ENCODE data around the gene LTB.

LTB gene

DNA sequence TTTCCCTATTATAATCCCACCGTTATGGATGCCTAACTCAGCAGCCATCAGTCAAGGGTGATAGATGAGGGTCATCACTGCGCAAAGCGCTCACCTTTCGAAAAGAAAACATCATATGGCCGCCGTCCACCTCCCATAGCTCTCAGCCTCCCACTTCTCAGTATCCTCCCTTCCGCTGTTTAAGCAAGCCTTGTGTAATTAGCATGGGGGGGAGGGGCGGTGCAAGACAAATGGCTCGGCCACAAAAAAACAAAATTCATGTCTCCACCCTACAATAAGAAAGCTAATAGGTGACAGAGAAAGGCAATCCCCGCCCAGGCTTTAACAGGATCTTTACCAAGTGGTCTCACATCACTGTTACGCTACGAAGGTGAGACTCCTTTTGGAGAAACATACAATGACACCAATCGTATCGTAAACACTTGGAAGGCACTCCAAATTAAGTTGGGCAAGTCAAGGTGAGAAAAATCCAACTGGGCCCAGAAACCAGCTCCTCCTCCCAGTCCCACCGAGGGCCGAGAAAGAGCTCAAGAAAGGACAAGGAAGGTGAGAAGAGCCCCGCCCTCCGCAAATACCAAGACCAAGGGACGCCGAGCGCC, 41.1 kb downstream of the LTB start:
- H3K4me1 ChIP-seq (ENCODE audit: insufficient read depth, low read length), result peaks cover 18% of the 10 kb centered on the region
- peaks cover 53% of the 10 kb centered on the region for H3K36me3 ChIP-seq (ENCODE audit: insufficient read depth, low read depth, low read length)
- H3K4me3 ChIP-seq (ENCODE audit: low read length), result peak overlapping the region; percentile 97
- no peaks in the 10 kb centered on the region for H3K9me3 ChIP-seq (ENCODE audit: insufficient read depth, low read depth, low read length)
- H3K27me3 ChIP-seq (ENCODE audit: insufficient read depth, low read length), result no peaks in the 10 kb centered on the region
- peak overlapping the region; percentile 99 for H3K9ac ChIP-seq (ENCODE audit: low read depth, low read length)
- peak overlapping the region; percentile 92 for H3K27ac ChIP-seq (ENCODE audit: low read length)

DNA sequence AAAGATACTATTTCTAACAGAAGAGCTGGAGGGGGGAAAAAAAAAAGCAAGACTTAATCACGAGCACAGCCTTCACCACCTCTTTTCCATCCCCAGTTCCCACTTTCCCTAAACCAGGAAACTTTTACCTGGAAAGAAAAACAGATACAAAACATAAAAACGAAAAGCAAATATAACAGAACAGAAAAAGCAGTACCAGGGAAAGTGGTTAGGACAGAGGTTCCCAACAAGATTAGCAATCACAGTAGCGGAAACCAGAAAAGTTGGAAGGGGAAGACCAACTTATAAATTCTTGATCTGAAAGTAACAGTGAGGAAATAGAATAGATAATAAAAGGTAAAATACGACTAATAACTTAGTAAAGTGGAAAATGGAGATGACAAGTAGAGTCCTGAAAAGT, 41.6 kb downstream of the LTB start:
- Histone ChIP-seq H3K4me3 (ENCODE audit: low read length) (peak overlapping the region; percentile 97), H3K27me3 (ENCODE audit: insufficient read depth, low read length) (no peaks in the 10 kb centered on the region), H3K4me1 (ENCODE audit: insufficient read depth, low read length) (peaks cover 17% of the 10 kb centered on the region), H3K9ac (ENCODE audit: low read depth, low read length) (peak overlapping the region; percentile 99), H3K36me3 (ENCODE audit: insufficient read depth, low read depth, low read length) (peaks cover 58% of the 10 kb centered on the region), H3K27ac (ENCODE audit: low read length) (peak overlapping the region; percentile 92), H3K9me3 (ENCODE audit: insufficient read depth, low read depth, low read length) (no peaks in the 10 kb centered on the region)

DNA sequence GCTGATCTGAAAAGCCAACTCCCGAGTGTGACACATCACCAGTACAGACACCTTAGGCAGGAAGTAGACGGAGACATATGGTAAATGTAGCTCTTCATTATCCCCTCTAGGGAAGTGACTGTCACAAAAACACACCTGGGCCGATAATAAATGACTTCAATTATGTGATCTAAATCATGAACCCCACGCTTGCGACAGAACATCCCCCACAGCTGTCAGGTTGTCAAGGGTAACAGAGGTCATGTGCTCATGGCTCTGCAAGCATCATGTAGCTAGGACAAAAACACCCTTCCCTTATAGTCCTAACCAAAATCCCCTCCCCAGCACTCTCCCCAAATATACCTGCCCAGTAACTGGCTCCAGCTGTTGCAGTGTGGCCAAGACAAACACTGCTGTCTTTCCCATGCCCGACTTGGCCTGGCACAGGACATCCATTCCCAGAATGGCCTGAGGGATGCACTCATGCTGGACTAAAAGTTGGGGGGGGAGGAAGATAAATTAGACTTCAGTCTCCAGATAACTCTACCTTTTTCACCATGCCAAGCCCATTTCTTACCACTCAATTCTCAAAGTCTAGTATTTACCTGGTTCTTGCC, 43.3 kb downstream of the LTB start:
- Histone ChIP-seq H3K4me1 (ENCODE audit: insufficient read depth, low read length) (peaks cover 17% of the 10 kb centered on the region), H3K9ac (ENCODE audit: low read depth, low read length) (peak overlapping the region; percentile 99; the same call in 1 of the 2 replicates), H3K9me3 (ENCODE audit: insufficient read depth, low read depth, low read length) (no peaks in the 10 kb centered on the region), H3K36me3 (ENCODE audit: insufficient read depth, low read depth, low read length) (peaks cover 75% of the 10 kb centered on the region), H3K27me3 (ENCODE audit: insufficient read depth, low read length) (no peaks in the 10 kb centered on the region), H3K27ac (ENCODE audit: low read length) (no peak overlapping the region), H3K4me3 (ENCODE audit: low read length) (peak overlapping the region; percentile 97)

DNA sequence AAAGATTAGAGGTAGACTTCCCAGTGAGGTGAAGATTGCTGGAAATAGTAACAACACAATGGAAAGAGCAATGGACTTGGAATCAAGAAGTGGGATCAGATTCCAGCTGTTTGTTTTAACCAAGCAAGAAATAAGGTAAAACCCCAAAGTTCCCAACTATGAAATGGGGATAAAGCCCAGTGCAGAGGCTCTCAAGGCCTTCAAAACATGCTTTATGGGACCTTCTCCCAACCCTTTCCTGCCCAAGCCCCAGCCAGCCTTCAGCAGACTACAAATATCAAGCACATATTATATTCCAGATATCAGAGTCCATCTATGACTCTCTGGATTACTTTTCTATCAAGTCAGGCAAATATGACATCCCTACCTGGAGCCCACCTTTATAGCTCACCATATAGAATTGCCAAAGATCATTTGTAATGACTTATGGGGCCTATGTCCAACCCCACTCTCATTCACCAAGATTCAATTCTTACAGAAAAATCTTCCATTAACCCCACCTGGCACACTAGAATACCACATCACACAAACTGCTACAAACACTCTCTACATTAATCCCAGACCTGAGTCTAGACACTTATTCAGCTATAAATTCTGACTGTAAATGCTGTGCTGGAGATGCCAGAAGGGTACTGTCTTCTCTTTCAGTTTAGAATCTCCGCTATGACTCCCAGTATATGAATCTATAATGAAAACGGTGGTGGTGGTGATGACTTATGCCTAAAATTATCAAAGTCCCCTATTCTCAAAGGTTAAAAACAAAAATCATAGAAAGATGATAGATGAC, 46.5 kb downstream of the LTB start:
- H3K9me3 ChIP-seq (ENCODE audit: insufficient read depth, low read depth, low read length), result no peaks in the 10 kb centered on the region
- H3K4me3 ChIP-seq (ENCODE audit: low read length), result no peak overlapping the region

DNA sequence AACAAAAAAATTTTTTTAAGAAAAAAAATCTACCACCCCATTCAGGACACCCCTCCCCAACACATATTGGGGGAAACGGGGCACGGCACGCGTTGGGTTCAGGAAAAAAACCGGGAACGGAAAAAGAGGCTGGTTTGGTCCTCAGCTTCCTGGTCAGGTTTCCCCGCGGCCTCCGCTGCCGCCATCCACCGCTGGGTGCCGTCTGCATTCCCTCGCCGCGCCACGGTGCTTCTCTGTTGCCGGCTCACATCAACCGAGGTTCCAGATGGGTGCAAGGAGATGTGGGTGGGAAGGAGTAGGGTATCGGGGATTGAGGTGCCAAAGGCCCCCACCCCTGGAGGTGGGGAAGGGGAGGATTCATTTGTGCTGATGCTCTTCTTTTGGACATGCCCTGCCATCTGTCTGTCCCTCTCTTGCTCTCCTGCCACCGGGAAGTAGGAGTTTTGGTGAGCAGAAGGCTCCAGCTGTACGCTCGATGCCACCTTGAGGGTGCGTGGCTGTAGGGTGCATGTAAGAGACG, 47.6 kb downstream of the LTB start:
- Histone ChIP-seq H3K36me3 (ENCODE audit: insufficient read depth, low read depth, low read length) (peaks cover 100% of the 10 kb centered on the region), H3K4me1 (ENCODE audit: insufficient read depth, low read length) (peaks cover 5% of the 10 kb centered on the region; the same call in 1 of the 2 replicates), H3K27ac (ENCODE audit: low read length) (no peak overlapping the region)

More for the DNA sequence above, 46.5 kb downstream of the LTB start:
- no peak overlapping the region for H3K27ac ChIP-seq (ENCODE audit: low read length)
- H3K9ac ChIP-seq (ENCODE audit: low read depth, low read length), result no peak overlapping the region
- peaks cover 14% of the 10 kb centered on the region for H3K4me1 ChIP-seq (ENCODE audit: insufficient read depth, low read length)
- no peaks in the 10 kb centered on the region for H3K27me3 ChIP-seq (ENCODE audit: insufficient read depth, low read length)
- peaks cover 100% of the 10 kb centered on the region for H3K36me3 ChIP-seq (ENCODE audit: insufficient read depth, low read depth, low read length)

DNA sequence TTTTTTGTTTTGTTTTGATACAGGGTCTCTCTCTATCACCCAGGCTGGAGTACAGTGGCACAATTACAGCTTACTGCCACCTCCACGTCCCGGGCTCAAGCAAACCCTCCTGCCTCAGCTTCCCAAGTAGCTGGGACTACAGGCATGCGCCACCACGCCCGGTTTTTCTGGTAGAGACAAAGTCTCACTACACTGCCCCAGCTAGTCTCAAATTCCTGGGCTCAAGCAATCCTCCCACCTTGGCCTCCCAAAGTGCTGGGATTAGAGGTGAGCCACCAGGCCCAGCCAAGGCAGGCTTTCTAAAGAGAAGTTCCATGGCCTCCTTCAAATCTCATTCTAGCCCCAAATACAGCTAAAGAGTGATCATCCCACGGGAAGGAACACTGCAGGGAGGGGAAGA, 48.2 kb downstream of the LTB start:
- Histone ChIP-seq H3K9me3 (ENCODE audit: insufficient read depth, low read depth, low read length) (no peaks in the 10 kb centered on the region), H3K36me3 (ENCODE audit: insufficient read depth, low read depth, low read length) (peaks cover 98% of the 10 kb centered on the region), H3K4me1 (ENCODE audit: insufficient read depth, low read length) (peaks cover 1% of the 10 kb centered on the region; the same call in 1 of the 2 replicates), H3K4me3 (ENCODE audit: low read length) (no peak overlapping the region), H3K9ac (ENCODE audit: low read depth, low read length) (no peak overlapping the region), H3K27ac (ENCODE audit: low read length) (no peak overlapping the region), H3K27me3 (ENCODE audit: insufficient read depth, low read length) (no peaks in the 10 kb centered on the region)

More for the DNA sequence above, 47.6 kb downstream of the LTB start:
- no peak overlapping the region for H3K4me3 ChIP-seq (ENCODE audit: low read length)
- no peaks in the 10 kb centered on the region for H3K9me3 ChIP-seq (ENCODE audit: insufficient read depth, low read depth, low read length)
- H3K27me3 ChIP-seq (ENCODE audit: insufficient read depth, low read length), result no peaks in the 10 kb centered on the region
- no peak overlapping the region for H3K9ac ChIP-seq (ENCODE audit: low read depth, low read length)

DNA sequence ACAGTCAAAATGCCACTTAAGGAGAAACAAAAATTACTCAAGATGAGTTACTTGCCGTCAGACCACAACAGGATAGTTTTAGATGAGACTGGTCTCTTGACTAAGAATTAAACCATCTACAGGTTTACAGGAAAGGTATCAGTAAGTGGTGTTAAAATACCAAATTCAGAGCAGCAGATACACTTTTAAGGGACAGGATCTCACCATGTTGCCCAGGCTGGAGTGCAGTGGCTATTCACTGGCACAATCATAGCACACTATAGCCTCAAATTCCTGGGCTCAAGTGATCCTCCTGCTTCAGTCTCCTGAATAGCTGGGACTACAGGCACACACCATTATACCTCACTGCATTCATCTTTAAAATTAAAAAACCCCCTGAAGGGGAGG, 48.8 kb downstream of the LTB start:
- H3K36me3 ChIP-seq (ENCODE audit: insufficient read depth, low read depth, low read length), result peaks cover 93% of the 10 kb centered on the region
- no peaks in the 10 kb centered on the region for H3K9me3 ChIP-seq (ENCODE audit: insufficient read depth, low read depth, low read length)
- no peaks in the 10 kb centered on the region for H3K27me3 ChIP-seq (ENCODE audit: insufficient read depth, low read length)
- H3K4me3 ChIP-seq (ENCODE audit: low read length), result no peak overlapping the region
- H3K27ac ChIP-seq (ENCODE audit: low read length), result no peak overlapping the region
- no peak overlapping the region for H3K9ac ChIP-seq (ENCODE audit: low read depth, low read length)
- H3K4me1 ChIP-seq (ENCODE audit: insufficient read depth, low read length), result no peaks in the 10 kb centered on the region

DNA sequence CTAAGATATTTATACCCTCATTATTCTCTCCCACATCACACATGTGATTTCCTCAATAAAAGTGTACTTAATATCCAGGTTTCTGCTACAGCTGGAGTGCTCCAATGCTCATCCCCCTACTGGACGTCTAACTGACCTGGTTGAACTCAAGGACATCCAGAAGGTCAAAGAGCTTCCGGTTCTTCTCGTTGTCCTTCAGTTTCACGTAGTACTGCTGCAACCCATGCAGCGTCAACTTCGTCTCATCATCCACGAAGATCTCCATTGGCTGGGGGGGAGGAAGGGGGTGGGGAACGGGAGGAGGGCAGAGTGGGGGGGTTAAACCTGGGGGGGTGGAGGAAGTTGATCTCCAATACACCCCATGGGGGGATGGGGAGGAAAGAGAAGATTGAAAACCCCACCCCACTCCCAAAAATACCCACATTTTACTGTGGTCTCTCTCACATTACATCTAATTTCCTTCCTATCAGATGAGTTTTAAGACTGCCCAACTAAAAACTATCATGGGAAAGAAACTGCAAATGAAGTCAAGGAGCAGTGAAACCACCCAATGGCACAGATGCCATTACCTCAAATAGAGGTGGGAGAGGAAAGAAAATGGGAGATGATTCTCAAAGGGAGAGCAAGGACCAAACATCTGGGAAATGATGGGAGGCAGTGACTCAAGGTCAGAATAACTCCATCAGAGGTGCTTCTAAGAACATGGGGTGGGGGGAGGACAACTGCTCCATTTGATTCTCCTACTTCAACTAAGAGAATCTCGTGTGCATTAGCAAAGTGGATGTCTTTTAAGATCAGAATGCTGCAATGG, 49.4 kb downstream of the LTB start:
- no peak overlapping the region for H3K27ac ChIP-seq (ENCODE audit: low read length)
- no peaks in the 10 kb centered on the region for H3K4me1 ChIP-seq (ENCODE audit: insufficient read depth, low read length)
- H3K9ac ChIP-seq (ENCODE audit: low read depth, low read length), result no peak overlapping the region
- no peak overlapping the region for H3K4me3 ChIP-seq (ENCODE audit: low read length)
- H3K9me3 ChIP-seq (ENCODE audit: insufficient read depth, low read depth, low read length), result no peaks in the 10 kb centered on the region
- H3K36me3 ChIP-seq (ENCODE audit: insufficient read depth, low read depth, low read length), result peaks cover 87% of the 10 kb centered on the region
- H3K27me3 ChIP-seq (ENCODE audit: insufficient read depth, low read length), result no peaks in the 10 kb centered on the region

DNA sequence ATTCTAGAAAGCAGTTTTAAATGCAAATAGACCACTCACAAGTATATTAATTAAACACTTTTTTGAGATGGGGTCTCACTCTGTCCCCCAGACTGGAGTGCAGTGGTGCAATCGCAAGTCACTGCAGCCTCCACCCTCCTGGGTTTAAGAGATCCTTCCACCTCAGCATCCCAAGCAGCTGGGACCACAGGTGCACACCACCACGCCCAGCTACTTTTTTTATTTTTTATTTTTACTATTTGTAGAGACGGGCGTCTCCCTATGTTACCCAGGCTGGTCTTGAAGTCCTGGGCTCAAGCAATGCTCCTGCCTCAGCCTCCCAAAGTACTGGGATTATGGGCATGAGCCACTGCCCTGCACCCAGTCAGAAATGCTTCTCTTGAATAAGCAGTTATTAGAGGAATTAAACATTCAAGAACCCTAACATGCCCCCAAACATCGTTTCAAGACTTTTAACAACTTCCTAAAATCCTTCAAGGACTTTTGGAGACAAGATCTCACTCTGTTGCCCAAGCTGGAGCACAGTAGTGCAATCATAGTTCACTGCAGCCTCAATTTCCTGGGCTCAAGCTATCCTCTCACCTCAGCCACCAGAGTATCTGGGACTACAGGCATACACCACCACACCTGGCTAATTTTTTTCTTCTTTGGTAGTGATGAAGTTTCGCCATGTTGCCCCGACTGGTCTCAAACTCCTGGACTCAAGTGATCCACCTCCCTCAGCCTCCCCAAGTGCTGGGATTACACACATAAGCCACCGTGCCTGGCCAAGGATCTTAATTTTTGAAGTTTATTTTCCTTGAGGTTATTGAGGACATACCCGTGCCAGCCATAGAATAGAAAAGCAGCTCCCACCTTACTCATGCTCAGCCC, 50.2 kb downstream of the LTB start:
- Histone ChIP-seq H3K27ac (ENCODE audit: low read length) (no peak overlapping the region), H3K4me1 (ENCODE audit: insufficient read depth, low read length) (no peaks in the 10 kb centered on the region), H3K36me3 (ENCODE audit: insufficient read depth, low read depth, low read length) (peaks cover 78% of the 10 kb centered on the region), H3K9ac (ENCODE audit: low read depth, low read length) (no peak overlapping the region), H3K9me3 (ENCODE audit: insufficient read depth, low read depth, low read length) (no peaks in the 10 kb centered on the region), H3K27me3 (ENCODE audit: insufficient read depth, low read length) (no peaks in the 10 kb centered on the region), H3K4me3 (ENCODE audit: low read length) (no peak overlapping the region)

DNA sequence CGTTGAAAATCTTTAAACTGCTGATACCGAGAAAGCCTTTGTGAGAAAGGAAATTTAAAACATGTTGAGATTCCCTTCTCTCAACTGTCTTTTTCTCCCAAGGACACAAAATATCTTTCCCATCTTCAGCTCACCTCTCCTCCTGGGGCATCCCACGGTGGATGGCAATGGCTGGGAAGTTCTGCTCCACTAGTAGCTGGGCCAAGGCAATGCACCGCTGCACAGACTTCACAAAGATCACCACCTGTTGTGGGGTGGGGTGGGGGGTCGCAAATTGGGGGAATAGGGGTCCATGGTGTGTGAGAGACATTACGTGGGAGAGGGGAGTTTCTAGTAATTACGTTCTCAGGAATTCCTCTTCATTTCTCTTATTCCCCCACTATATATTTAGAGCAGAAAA, 51.1 kb downstream of the LTB start:
- Histone ChIP-seq H3K9me3 (ENCODE audit: insufficient read depth, low read depth, low read length) (no peaks in the 10 kb centered on the region), H3K4me3 (ENCODE audit: low read length) (no peak overlapping the region), H3K36me3 (ENCODE audit: insufficient read depth, low read depth, low read length) (peaks cover 70% of the 10 kb centered on the region), H3K4me1 (ENCODE audit: insufficient read depth, low read length) (no peaks in the 10 kb centered on the region), H3K27me3 (ENCODE audit: insufficient read depth, low read length) (no peaks in the 10 kb centered on the region), H3K27ac (ENCODE audit: low read length) (no peak overlapping the region), H3K9ac (ENCODE audit: low read depth, low read length) (no peak overlapping the region)

All from iPS-20b (cell line).